ENCODE measurements around the gene ELK1.

DNA sequence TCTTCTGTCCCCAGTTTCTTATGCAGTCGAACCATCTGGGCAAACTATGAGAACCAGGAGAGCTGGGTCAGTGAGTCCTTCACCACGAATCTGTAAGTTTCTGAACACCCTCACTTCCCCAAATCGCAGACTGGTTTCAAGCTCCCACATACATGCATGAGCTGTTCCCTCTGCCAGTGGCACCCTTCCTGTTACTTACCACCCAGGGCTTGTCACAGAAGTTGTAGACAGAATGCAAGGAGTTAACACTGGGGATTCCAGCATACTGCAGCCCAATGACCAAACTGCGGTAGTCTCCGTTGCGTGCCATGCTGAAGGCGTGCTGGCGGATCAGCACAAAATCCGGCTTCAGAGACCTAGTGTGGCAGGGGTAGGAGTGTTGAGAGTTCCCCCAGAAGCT, 45.3 kb downstream of the ELK1 start:
- no peak for TF ChIP-seq GATA3 (IDR thresholded peaks at IDR 0.05; ENCODE audit: low read depth, low read length)
- no peak for TF ChIP-seq GATA2 (IDR thresholded peaks at IDR 0.05; ENCODE audit: low read depth, low read length)
